Rectal smooth muscle tissue (tissue), 1 donor: ENCODE measurements around the gene ATP8B1.

Experiments used
- H3K27ac ChIP-seq: one replicate; pipeline ENCODE4 v1.7.0; 2013; ENCODE audit warnings: low read depth, low read length, inconsistent platforms
- H3K27me3 ChIP-seq: one replicate; pipeline ENCODE4 v1.7.0; 2013; ENCODE audit warnings: low read length; ENCODE audit not compliant: control insufficient read depth, insufficient read depth
- H3K36me3 ChIP-seq: one replicate; pipeline ENCODE4 v1.7.0; 2013; ENCODE audit warnings: low read length; ENCODE audit not compliant: control insufficient read depth, insufficient read depth
- H3K4me1 ChIP-seq: one replicate; pipeline ENCODE4 v1.7.0; 2013; ENCODE audit warnings: low read length; ENCODE audit not compliant: control insufficient read depth, insufficient read depth
- H3K4me3 ChIP-seq: one replicate; pipeline ENCODE4 v1.7.0; 2013; ENCODE audit warnings: low read length
- H3K9ac ChIP-seq: one replicate; pipeline ENCODE4 v1.7.0; 2013; ENCODE audit warnings: low read length

ATP8B1 gene

GRCh38 chr18:57691363-57691762 lies 111.8 kb downstream of the ATP8B1 start:
- Histone ChIP-seq H3K27me3 (no peaks in the 10 kb centered on the region), H3K27ac (no peak overlapping the region), H3K4me3 (no peak overlapping the region), H3K36me3 (peaks cover 11% of the 10 kb centered on the region), H3K9ac (no peak overlapping the region), H3K4me1 (no peaks in the 10 kb centered on the region)

GRCh38 chr18:57687970-57688369 lies 115.1 kb downstream of the ATP8B1 start:
- H3K36me3 ChIP-seq, result peaks cover 11% of the 10 kb centered on the region
- no peaks in the 10 kb centered on the region for H3K27me3 ChIP-seq
- H3K4me3 ChIP-seq, result no peak overlapping the region
- H3K4me1 ChIP-seq, result no peaks in the 10 kb centered on the region
- no peak overlapping the region for H3K27ac ChIP-seq
- H3K9ac ChIP-seq, result no peak overlapping the region

GRCh38 chr18:57683470-57683869 lies 119.6 kb downstream of the ATP8B1 start:
- Histone ChIP-seq H3K27ac (no peak overlapping the region), H3K4me1 (no peaks in the 10 kb centered on the region), H3K4me3 (no peak overlapping the region), H3K27me3 (no peaks in the 10 kb centered on the region), H3K9ac (no peak overlapping the region), H3K36me3 (peaks cover 6% of the 10 kb centered on the region)

GRCh38 chr18:57677262-57678211 lies 125.6 kb downstream of the ATP8B1 start:
- no peak overlapping the region for H3K9ac ChIP-seq
- H3K27ac ChIP-seq, result no peak overlapping the region
- H3K4me3 ChIP-seq, result no peak overlapping the region
- H3K36me3 ChIP-seq, result peaks cover 7% of the 10 kb centered on the region
- no peaks in the 10 kb centered on the region for H3K4me1 ChIP-seq
- no peaks in the 10 kb centered on the region for H3K27me3 ChIP-seq

- no peak overlapping the region for H3K9ac ChIP-seq
- H3K4me3 ChIP-seq, result no peak overlapping the region
- H3K27ac ChIP-seq, result no peak overlapping the region
- peaks cover 7% of the 10 kb centered on the region for H3K36me3 ChIP-seq
- H3K4me1 ChIP-seq, result no peaks in the 10 kb centered on the region
- no peaks in the 10 kb centered on the region for H3K27me3 ChIP-seq
Observed at GRCh38 chr18:57674891-57675290, 128.2 kb downstream of the ATP8B1 start.

- Histone ChIP-seq H3K4me1 (no peaks in the 10 kb centered on the region), H3K36me3 (peaks cover 4% of the 10 kb centered on the region), H3K27me3 (no peaks in the 10 kb centered on the region), H3K9ac (no peak overlapping the region), H3K27ac (no peak overlapping the region), H3K4me3 (no peak overlapping the region)
Observed at GRCh38 chr18:57670046-57670445, 133.1 kb downstream of the ATP8B1 start.

GRCh38 chr18:57668021-57668420 lies 135.1 kb downstream of the ATP8B1 start:
- Histone ChIP-seq H3K4me3 (no peak overlapping the region), H3K4me1 (no peaks in the 10 kb centered on the region), H3K27me3 (no peaks in the 10 kb centered on the region), H3K27ac (no peak overlapping the region), H3K36me3 (peaks cover 2% of the 10 kb centered on the region), H3K9ac (no peak overlapping the region)

GRCh38 chr18:57666818-57667497 lies 136.2 kb downstream of the ATP8B1 start:
- H3K36me3 ChIP-seq, result peaks cover 2% of the 10 kb centered on the region
- H3K4me1 ChIP-seq, result no peaks in the 10 kb centered on the region
- no peak overlapping the region for H3K9ac ChIP-seq
- no peak overlapping the region for H3K4me3 ChIP-seq
- no peak overlapping the region for H3K27ac ChIP-seq
- H3K27me3 ChIP-seq, result no peaks in the 10 kb centered on the region

GRCh38 chr18:57664568-57665165 lies 138.4 kb downstream of the ATP8B1 start:
- Histone ChIP-seq H3K27me3 (no peaks in the 10 kb centered on the region), H3K4me3 (no peak overlapping the region), H3K4me1 (no peaks in the 10 kb centered on the region), H3K36me3 (peaks cover 2% of the 10 kb centered on the region), H3K9ac (no peak overlapping the region), H3K27ac (no peak overlapping the region)

- Histone ChIP-seq H3K27ac (no peak overlapping the region), H3K27me3 (no peaks in the 10 kb centered on the region), H3K4me1 (no peaks in the 10 kb centered on the region), H3K36me3 (peaks cover 3% of the 10 kb centered on the region), H3K9ac (no peak overlapping the region), H3K4me3 (no peak overlapping the region)
Observed at GRCh38 chr18:57660961-57661360, 142.2 kb downstream of the ATP8B1 start.

GRCh38 chr18:57659460-57660102 lies 143.5 kb downstream of the ATP8B1 start:
- Histone ChIP-seq H3K4me1 (no peaks in the 10 kb centered on the region), H3K27me3 (no peaks in the 10 kb centered on the region), H3K27ac (no peak overlapping the region), H3K9ac (no peak overlapping the region), H3K36me3 (peaks cover 2% of the 10 kb centered on the region), H3K4me3 (no peak overlapping the region)

- peaks cover 5% of the 10 kb centered on the region for H3K36me3 ChIP-seq
- H3K9ac ChIP-seq, result no peak overlapping the region
- H3K4me3 ChIP-seq, result no peak overlapping the region
- H3K4me1 ChIP-seq, result no peaks in the 10 kb centered on the region
- H3K27me3 ChIP-seq, result no peaks in the 10 kb centered on the region
- H3K27ac ChIP-seq, result no peak overlapping the region
Observed at GRCh38 chr18:57657542-57657941, 145.6 kb downstream of the ATP8B1 start.
